H9 (cell line): ENCODE measurements around the gene FUCA1. TPM values are rescaled to one million over a fixed set of nuclear protein-coding genes. Genes with fewer than 3 reads are reported as not detected.

Source experiments
- DNase-seq: peaks from one replicate; pipeline ENCODE4 v3.0.0-alpha.2; 2017
- H2AFZ ChIP-seq: one replicate; pipeline ENCODE4 v1.6.1; 2013; ENCODE audit warnings: mild to moderate bottlenecking, low read length, control low read depth, moderate library complexity
- H2AK5ac ChIP-seq: 2 replicates; pipeline ENCODE4 v1.6.1; 2013; ENCODE audit warnings: low read length, control low read depth, mixed read lengths; ENCODE audit not compliant: insufficient read length
- H2BK120ac ChIP-seq: one replicate; pipeline ENCODE4 v1.6.1; 2013; ENCODE audit warnings: low read depth, mild to moderate bottlenecking, low read length, control low read depth, inconsistent platforms; ENCODE audit not compliant: poor library complexity, severe bottlenecking
- H2BK12ac ChIP-seq: 2 replicates; pipeline ENCODE4 v1.6.1; 2013; ENCODE audit warnings: low read length, control low read depth, mixed read lengths, low read depth; ENCODE audit not compliant: insufficient read length
- H2BK15ac ChIP-seq: 2 replicates; pipeline ENCODE4 v1.6.1; 2013; ENCODE audit warnings: low read depth, low read length, control low read depth
- H2BK20ac ChIP-seq: one replicate; pipeline ENCODE4 v1.6.1; 2013; ENCODE audit warnings: low read depth, mild to moderate bottlenecking, low read length, control low read depth, inconsistent platforms; ENCODE audit not compliant: poor library complexity, severe bottlenecking
- H2BK5ac ChIP-seq: 2 replicates; pipeline ENCODE4 v1.6.1; 2013; ENCODE audit warnings: low read length, control low read depth, mixed read lengths; ENCODE audit not compliant: insufficient read length
- H3K14ac ChIP-seq: 2 replicates; pipeline ENCODE4 v1.6.1; 2013; ENCODE audit warnings: low read length, control low read depth; ENCODE audit not compliant: insufficient read depth
- H3K18ac ChIP-seq: 2 replicates; pipeline ENCODE4 v1.6.1; 2013; ENCODE audit warnings: low read depth, mild to moderate bottlenecking, mixed read lengths, low read length, control low read depth; ENCODE audit not compliant: insufficient read length
- H3K23ac ChIP-seq: 2 replicates; pipeline ENCODE4 v1.6.1; 2013; ENCODE audit warnings: low read length, control low read depth, mixed read lengths, low read depth; ENCODE audit not compliant: insufficient read length
- H3K23me2 ChIP-seq: 2 replicates; pipeline ENCODE4 v1.6.1; 2013; ENCODE audit warnings: low read depth, mild to moderate bottlenecking, mixed read lengths, low read length, control low read depth; ENCODE audit not compliant: insufficient read length, poor library complexity, severe bottlenecking
- H3K27ac ChIP-seq: 2 replicates; pipeline ENCODE4 v1.5.1; 2013; ENCODE audit warnings: low read length, control low read depth, mixed read lengths, low read depth; ENCODE audit not compliant: insufficient read length
- H3K27me3 ChIP-seq: 2 replicates; pipeline ENCODE4 v1.6.1; 2013; ENCODE audit warnings: low read length, control low read depth, inconsistent platforms; ENCODE audit not compliant: insufficient read depth
- H3K4ac ChIP-seq: 2 replicates; pipeline ENCODE4 v1.6.1; 2013; ENCODE audit warnings: low read depth, mild to moderate bottlenecking, control low read depth, inconsistent platforms, low read length, moderate library complexity
- H3K4me1 ChIP-seq: 2 replicates; pipeline ENCODE4 v1.6.1; 2013; ENCODE audit warnings: low read length, control low read depth, inconsistent platforms; ENCODE audit not compliant: insufficient read depth
- H3K4me2 ChIP-seq: 2 replicates; pipeline ENCODE4 v1.6.1; 2013; ENCODE audit warnings: low read length, control low read depth, mixed read lengths; ENCODE audit not compliant: insufficient read length, insufficient read depth
- H3K56ac ChIP-seq: 2 replicates; pipeline ENCODE4 v1.6.1; 2013; ENCODE audit warnings: low read depth, mild to moderate bottlenecking, mixed read lengths, low read length, control low read depth; ENCODE audit not compliant: insufficient read length
- H3K79me1 ChIP-seq: 2 replicates; pipeline ENCODE4 v1.6.1; 2013; ENCODE audit warnings: low read depth, mild to moderate bottlenecking, moderate library complexity, low read length, control low read depth, inconsistent platforms; ENCODE audit not compliant: insufficient read depth, poor library complexity, severe bottlenecking
- H3K79me2 ChIP-seq: 2 replicates; pipeline ENCODE4 v1.6.1; 2013; ENCODE audit warnings: low read length, control low read depth, inconsistent platforms; ENCODE audit not compliant: insufficient read depth
- H3K9ac ChIP-seq: 2 replicates; pipeline ENCODE4 v1.6.1; 2013; ENCODE audit warnings: low read length, control low read depth, mixed read lengths; ENCODE audit not compliant: insufficient read length; ENCODE audit errors: extremely low read depth
- H3K9me3 ChIP-seq: one replicate; pipeline ENCODE4 v1.6.1; 2013; ENCODE audit warnings: low read depth, low read length, inconsistent platforms; ENCODE audit not compliant: control insufficient read depth
- H3T11ph ChIP-seq: one replicate; pipeline ENCODE4 v1.6.1; 2013; ENCODE audit warnings: mild to moderate bottlenecking, low read length, control low read depth, inconsistent platforms
- H4K20me1 ChIP-seq: one replicate; pipeline ENCODE4 v1.6.1; 2013; ENCODE audit not compliant: control insufficient read depth, insufficient read length, insufficient read depth
- H4K5ac ChIP-seq: 2 replicates; pipeline ENCODE4 v1.6.1; 2013; ENCODE audit warnings: low read depth, mild to moderate bottlenecking, mixed read lengths, low read length, control low read depth; ENCODE audit not compliant: insufficient read length
- H4K8ac ChIP-seq: replicated peaks from 2 replicates; pipeline ENCODE4 v1.6.1; 2013; ENCODE audit warnings: low read length, control low read depth, mixed read lengths, low read depth; ENCODE audit not compliant: insufficient read length
- H4K91ac ChIP-seq: 2 replicates; pipeline ENCODE4 v1.6.1; 2013; ENCODE audit warnings: low read depth, mild to moderate bottlenecking, moderate library complexity, mixed read lengths, low read length, control low read depth; ENCODE audit not compliant: insufficient read length
- H3K27ac Mint-ChIP-seq, 3 experiments: 2 replicates in 2 of 3; 3 replicates in 1 of 3; pipeline ENCODE4 v1.8.0; 2020 to 2021; ENCODE audit warnings: mixed read lengths in 3 of 3, mild to moderate bottlenecking in 1 of 3, moderate library complexity in 1 of 3
- H3K27me3 Mint-ChIP-seq: 2 replicates; pipeline ENCODE4 v1.8.0; 2021; ENCODE audit warnings: low read depth, mild to moderate bottlenecking, moderate library complexity, mixed read lengths
- H3K36me3 Mint-ChIP-seq, 3 experiments: 2 replicates in 2 of 3; 3 replicates in 1 of 3; pipeline ENCODE4 v1.8.0; 2020 to 2021; ENCODE audit warnings: low read depth in 3 of 3, mixed read lengths in 3 of 3; ENCODE audit not compliant: insufficient read depth in 1 of 3
- H3K4me1 Mint-ChIP-seq, 2 experiments: 2 replicates each; pipeline ENCODE4 v1.8.0; 2020; ENCODE audit warnings: mixed read lengths in 2 of 2
- H3K4me3 Mint-ChIP-seq, 2 experiments: 2 replicates in 1 of 2; 3 replicates in 1 of 2; pipeline ENCODE4 v1.8.0; 2020 to 2021; ENCODE audit warnings: mild to moderate bottlenecking in 2 of 2, mixed read lengths in 2 of 2, moderate library complexity in 1 of 2
- H3K9me3 Mint-ChIP-seq, 2 experiments: 2 replicates in 1 of 2; 3 replicates in 1 of 2; pipeline ENCODE4 v1.8.0; 2020; ENCODE audit warnings: mild to moderate bottlenecking in 2 of 2, mixed read lengths in 2 of 2, moderate library complexity in 1 of 2
- CTCF ChIP-seq: fragments of 200-600 bp; sonication (generic); conservative IDR thresholded peaks from 3 replicates; pipeline ENCODE4 v1.8.0; 2021; ENCODE audit warnings: antibody characterized with exemption, mild to moderate bottlenecking
- WGBS: extraction: QIAGEN DNeasy Blood & Tissue Kit; methylation state at CpG from one replicate; pipeline ENCODE4 v1.1.7; 2013; ENCODE audit warnings: missing lambda C conversion rate, low lambda C conversion rate, mixed read lengths; ENCODE audit not compliant: insufficient read length; ENCODE audit errors: extremely low coverage; 5-methylcytosine and 5-hydroxymethylcytosine counted together
- total RNA-seq: library from RNA; stranded (reverse); gene quantifications from 2 replicates; pipeline ENCODE4 v1.2.1, GENCODE V29; 2021

The FUCA1 gene
- total RNA-seq, 1 experiment from 2014 or later, result 9.1 TPM

GRCh38 chr1:23814016-23814415, 54.1 kb downstream of the FUCA1 start:
- Histone ChIP-seq H4K20me1 (no peaks in the 10 kb centered on the region), H3K9ac (no peak overlapping the region), H3K56ac (no peak overlapping the region), H3K23me2 (no peaks in the 10 kb centered on the region), H3K79me1 (no peaks in the 10 kb centered on the region), H2BK12ac (no peak overlapping the region), H3K4ac (no peak overlapping the region), H3T11ph (no peak overlapping the region), H3K27me3 (no peaks in the 10 kb centered on the region), H2AFZ (no peak overlapping the region), H3K14ac (no peak overlapping the region), H2BK120ac (no peak overlapping the region), H3K18ac (no peak overlapping the region), H2BK15ac (no peak overlapping the region), H3K27ac (no peak overlapping the region), H2AK5ac (no peak overlapping the region), H4K8ac (no peak overlapping the region), H4K91ac (no peak overlapping the region), H3K4me1 (no peaks in the 10 kb centered on the region), H2BK20ac (no peak overlapping the region), H3K23ac (no peak overlapping the region), H4K5ac (no peak overlapping the region), H3K79me2 (no peaks in the 10 kb centered on the region), H2BK5ac (no peak overlapping the region), H3K9me3 (no peaks in the 10 kb centered on the region), H3K4me2 (no peak overlapping the region)
- peaks cover 0 to 27% (median 6%) of the 10 kb centered on the region in 3 experiments; a peak in 6 of 7 replicates for H3K36me3 Mint-ChIP-seq
- H3K4me1 Mint-ChIP-seq, result peaks cover 9 to 10% of the 10 kb centered on the region in 2 experiments
- H3K4me3 Mint-ChIP-seq, result no peak overlapping the region
- TF ChIP-seq CTCF, result no peak
- no CpG with 5 or more reads among the region's 4 CpGs for WGBS
- H3K27me3 Mint-ChIP-seq, result no peaks in the 10 kb centered on the region
- no peaks in the 10 kb centered on the region for H3K9me3 Mint-ChIP-seq
- no peak for DNase-seq
- no peak overlapping the region; a peak in 1 of 7 replicates for H3K27ac Mint-ChIP-seq
